Urinary bladder (tissue), 4 donors: ENCODE data around the gene MAGED2. TPM values are rescaled to one million over a fixed set of nuclear protein-coding genes. Genes with fewer than 3 reads are reported as not detected.
A peak's percentile ranks its signal among the peaks of the same experiment; 100 is the strongest.
"Not testable (repeated sequence)": the region's sequence is repeated elsewhere in the genome, so short reads cannot be mapped to it uniquely, and the experiment has no call there.

Experiments
- DNase-seq: peaks from one replicate; pipeline ENCODE4 v3.0.0-alpha.2; 2015; ENCODE audit errors: extremely low spot score
- H3K27ac ChIP-seq: one replicate; pipeline ENCODE4 v1.5.1; 2013; ENCODE audit warnings: low read depth, mild to moderate bottlenecking, moderate library complexity
- H3K36me3 ChIP-seq: one replicate; pipeline ENCODE4 v1.6.1; 2013; ENCODE audit warnings: mild to moderate bottlenecking, moderate library complexity; ENCODE audit not compliant: insufficient read depth
- H3K4me1 ChIP-seq: one replicate; pipeline ENCODE4 v1.6.1; 2013; ENCODE audit warnings: mild to moderate bottlenecking, moderate library complexity; ENCODE audit not compliant: insufficient read depth
- H3K4me3 ChIP-seq: one replicate; pipeline ENCODE4 v1.5.1; 2013; ENCODE audit warnings: low read depth, low read length
- WGBS: extraction: QIAGEN DNeasy Blood & Tissue Kit; methylation state at CpG from one replicate; pipeline ENCODE4 v1.1.7; 2013; 5-methylcytosine and 5-hydroxymethylcytosine counted together
- polyA plus RNA-seq: library from polyadenylated mRNA; stranded (reverse); fragments of 200-250 nt; gene quantifications from one replicate; pipeline ENCODE4 v1.2.3, GENCODE V29; 2013
- total RNA-seq: library from RNA; depleted of rRNA; stranded (reverse); fragments of >200 nt; gene quantifications from one replicate; pipeline ENCODE4 v1.2.3, GENCODE V29; 2014
- donor health status: healthy with polysubstance abuse.
- donor health status: healthy.

MAGED2 gene
- total RNA-seq = 339 TPM
- polyA plus RNA-seq = 180 TPM

- Histone ChIP-seq H3K4me1 (no peaks in the 10 kb centered on the region), H3K27ac (peak within 1 kb of the TSS; percentile 81), H3K36me3 (no peaks in the 10 kb centered on the region), H3K4me3 (peak within 1 kb of the TSS; percentile 61)
- peak; percentile 29 for DNase-seq
- 2% methylated on average over 17 of the region's 17 CpGs for WGBS
Measured at GRCh38 chrX:54807524-54808108, at the start of gene MAGED2. MAGED2 (plus strand) TSS chrX:54807745; CDS start chrX:54809332, 1,587 bp downstream.

GRCh38 chrX:54758114-54759055, 49.2 kb upstream of the MAGED2 start:
- H3K27ac ChIP-seq = no peak overlapping the region
- no peak for DNase-seq
- 82% methylated on average over 21 of the region's 21 CpGs for WGBS

GRCh38 chrX:54774391-54775094, 33.0 kb upstream of the MAGED2 start:
- 8% methylated on average over 1 of the region's 2 CpGs for WGBS
- H3K4me1 ChIP-seq, H3K36me3 ChIP-seq, H3K27ac ChIP-seq, H3K4me3 ChIP-seq: not testable (repeated sequence)
- DNase-seq = peak; percentile 56

More at GRCh38 chrX:54758114-54759055, 49.2 kb upstream of the MAGED2 start:
- no peaks in the 10 kb centered on the region for H3K36me3 ChIP-seq
- no peaks in the 10 kb centered on the region for H3K4me1 ChIP-seq
- no peak overlapping the region for H3K4me3 ChIP-seq

GRCh38 chrX:54776061-54776460, 31.5 kb upstream of the MAGED2 start:
- Histone ChIP-seq H3K4me1 (no peaks in the 10 kb centered on the region), H3K27ac (no peak overlapping the region), H3K36me3 (no peaks in the 10 kb centered on the region), H3K4me3 (no peak overlapping the region)
- DNase-seq = no peak
- 85% methylated on average over 6 of the region's 6 CpGs for WGBS

- DNase-seq = no peak
- WGBS = 93% methylated on average over 6 of the region's 6 CpGs
- no peaks in the 10 kb centered on the region for H3K36me3 ChIP-seq
- H3K27ac ChIP-seq = no peak overlapping the region
- no peaks in the 10 kb centered on the region for H3K4me1 ChIP-seq
- H3K4me3 ChIP-seq = no peak overlapping the region
Measured at GRCh38 chrX:54776987-54777672, 30.4 kb upstream of the MAGED2 start.

- H3K36me3 ChIP-seq = no peaks in the 10 kb centered on the region
- no peaks in the 10 kb centered on the region for H3K4me1 ChIP-seq
- H3K4me3 ChIP-seq = no peak overlapping the region
- no peak overlapping the region for H3K27ac ChIP-seq
- DNase-seq = no peak
- WGBS = 44% methylated on average over 4 of the region's 4 CpGs
Measured at GRCh38 chrX:54785901-54786300, 21.6 kb upstream of the MAGED2 start.

GRCh38 chrX:54786967-54787366, 20.6 kb upstream of the MAGED2 start:
- H3K36me3 ChIP-seq = no peaks in the 10 kb centered on the region
- H3K4me3 ChIP-seq = no peak overlapping the region
- H3K27ac ChIP-seq = no peak overlapping the region
- DNase-seq = no peak
- H3K4me1 ChIP-seq = no peaks in the 10 kb centered on the region
- WGBS = 82% methylated on average over 2 of the region's 2 CpGs

GRCh38 chrX:54788446-54788845, 19.1 kb upstream of the MAGED2 start:
- WGBS = 92% methylated on average over 9 of the region's 9 CpGs
- no peak for DNase-seq
- H3K27ac ChIP-seq = no peak overlapping the region

GRCh38 chrX:54789405-54789804, 18.1 kb upstream of the MAGED2 start:
- H3K4me1 ChIP-seq, H3K36me3 ChIP-seq, H3K4me3 ChIP-seq, H3K27ac ChIP-seq, DNase-seq: not testable (repeated sequence)
- 56% methylated on average over 5 of the region's 5 CpGs for WGBS

More at GRCh38 chrX:54788446-54788845, 19.1 kb upstream of the MAGED2 start:
- Histone ChIP-seq H3K4me1 (no peaks in the 10 kb centered on the region), H3K4me3 (no peak overlapping the region), H3K36me3 (no peaks in the 10 kb centered on the region)

- Histone ChIP-seq H3K27ac (no peak overlapping the region), H3K4me1 (no peaks in the 10 kb centered on the region), H3K36me3 (no peaks in the 10 kb centered on the region), H3K4me3 (no peak overlapping the region)
- DNase-seq = no peak
- 7% methylated on average over 1 of the region's 1 CpG for WGBS
Measured at GRCh38 chrX:54794028-54794427, 13.5 kb upstream of the MAGED2 start.

- Histone ChIP-seq H3K36me3 (no peaks in the 10 kb centered on the region), H3K27ac (no peak overlapping the region), H3K4me1 (no peaks in the 10 kb centered on the region), H3K4me3 (no peak overlapping the region)
- no peak for DNase-seq
- 70% methylated on average over 4 of the region's 4 CpGs for WGBS
Measured at GRCh38 chrX:54794795-54795194, 12.8 kb upstream of the MAGED2 start.

GRCh38 chrX:54798137-54798536, 9.4 kb upstream of the MAGED2 start, which contains the start of gene ITIH6:
ITIH6 (minus strand) TSS chrX:54798255; CDS start chrX:54798210, 45 bp downstream.
- Histone ChIP-seq H3K4me1 (no peaks in the 10 kb centered on the region), H3K36me3 (no peaks in the 10 kb centered on the region), H3K27ac (no peak within 1 kb of the TSS), H3K4me3 (no peak within 1 kb of the TSS)
- WGBS = 60% methylated on average over 2 of the region's 2 CpGs
- no peak for DNase-seq

- DNase-seq = no peak
- Histone ChIP-seq H3K4me1 (no peaks in the 10 kb centered on the region), H3K27ac (no peak overlapping the region), H3K4me3 (no peak overlapping the region), H3K36me3 (no peaks in the 10 kb centered on the region)
- 93% methylated on average over 2 of the region's 2 CpGs for WGBS
Measured at GRCh38 chrX:54799046-54799445, 8.5 kb upstream of the MAGED2 start.
